UCSD-AML1 (cell line): ENCODE results near the gene TBC1D14.

Experiments
- DNase-seq: peaks from one replicate; lab custom pipeline; 2025; ENCODE audit not compliant: unreplicated experiment; lab: John Stamatoyannopoulos, UW

The TBC1D14 gene, protein sequence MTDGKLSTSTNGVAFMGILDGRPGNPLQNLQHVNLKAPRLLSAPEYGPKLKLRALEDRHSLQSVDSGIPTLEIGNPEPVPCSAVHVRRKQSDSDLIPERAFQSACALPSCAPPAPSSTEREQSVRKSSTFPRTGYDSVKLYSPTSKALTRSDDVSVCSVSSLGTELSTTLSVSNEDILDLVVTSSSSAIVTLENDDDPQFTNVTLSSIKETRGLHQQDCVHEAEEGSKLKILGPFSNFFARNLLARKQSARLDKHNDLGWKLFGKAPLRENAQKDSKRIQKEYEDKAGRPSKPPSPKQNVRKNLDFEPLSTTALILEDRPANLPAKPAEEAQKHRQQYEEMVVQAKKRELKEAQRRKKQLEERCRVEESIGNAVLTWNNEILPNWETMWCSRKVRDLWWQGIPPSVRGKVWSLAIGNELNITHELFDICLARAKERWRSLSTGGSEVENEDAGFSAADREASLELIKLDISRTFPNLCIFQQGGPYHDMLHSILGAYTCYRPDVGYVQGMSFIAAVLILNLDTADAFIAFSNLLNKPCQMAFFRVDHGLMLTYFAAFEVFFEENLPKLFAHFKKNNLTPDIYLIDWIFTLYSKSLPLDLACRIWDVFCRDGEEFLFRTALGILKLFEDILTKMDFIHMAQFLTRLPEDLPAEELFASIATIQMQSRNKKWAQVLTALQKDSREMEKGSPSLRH

DNA sequence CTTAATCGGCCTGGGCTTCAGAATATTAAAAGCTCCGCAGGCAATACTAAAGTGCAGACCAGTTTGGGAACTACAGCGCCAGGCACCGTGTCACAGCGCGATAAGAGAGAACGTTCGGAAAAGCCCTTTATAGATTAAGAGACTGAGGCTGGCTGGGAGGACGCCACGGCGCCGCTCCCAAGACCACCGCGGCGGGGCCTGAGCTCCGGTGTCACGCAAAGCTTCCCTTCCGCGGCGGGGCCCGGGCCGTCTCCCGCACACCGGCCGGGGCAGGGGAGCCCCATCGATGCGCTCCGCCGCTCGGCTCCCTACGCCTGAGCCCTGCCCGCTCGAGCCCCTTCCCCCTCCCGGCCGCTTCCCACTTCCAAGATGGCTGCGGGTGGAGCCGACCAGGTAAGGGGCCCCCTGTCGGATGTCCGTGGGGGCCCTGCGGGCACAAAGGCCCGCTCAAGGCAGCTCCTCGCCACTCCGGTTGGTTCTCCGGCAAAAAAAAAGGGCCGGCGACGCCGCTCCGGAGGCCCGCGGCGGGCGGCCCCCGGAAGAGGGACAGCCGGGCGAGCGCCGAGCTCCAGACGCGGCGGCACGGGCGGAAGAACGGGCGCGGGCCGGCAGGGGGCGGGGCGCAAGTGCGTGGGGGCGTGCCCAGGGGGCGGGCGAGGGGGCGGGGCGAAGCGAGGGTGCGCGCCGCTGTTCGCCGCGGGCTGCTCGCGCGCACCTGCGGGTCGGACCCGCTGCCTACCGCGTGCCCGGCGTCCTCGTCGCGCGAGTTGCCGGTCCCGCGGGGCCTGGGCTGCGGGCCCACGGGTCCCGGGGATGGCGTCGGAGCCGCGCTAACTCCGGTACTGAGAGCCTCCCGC is at the start of gene TBC1D14:
Gene TBC1D14, plus strand, starts transcription at position 714 of the 857 bp plus-strand sequence. CDS start 13,564 bp downstream, outside the sequence.
- DNase-seq, result peak; percentile 91

DNA sequence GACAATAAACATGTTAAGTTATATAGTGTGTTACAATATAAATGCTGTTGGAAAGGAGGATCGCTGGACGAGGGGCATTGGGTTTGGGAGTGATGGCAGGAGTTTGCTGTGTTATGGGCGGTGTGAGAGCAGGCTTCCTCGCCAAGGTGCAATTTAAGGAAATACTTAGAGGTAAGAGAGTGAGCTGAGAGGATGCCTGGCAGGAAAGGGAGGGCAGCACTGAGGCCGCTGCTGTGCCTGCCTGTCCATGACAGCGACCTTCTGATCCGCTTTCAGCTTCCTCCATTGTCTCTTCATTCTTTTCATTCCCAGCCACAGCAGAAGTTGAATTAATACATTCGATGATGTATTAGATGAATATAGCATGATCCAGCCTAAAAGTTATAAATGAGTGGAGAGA is 41.2 kb upstream of the TBC1D14 start:
- DNase-seq, result peak; percentile 35

DNA sequence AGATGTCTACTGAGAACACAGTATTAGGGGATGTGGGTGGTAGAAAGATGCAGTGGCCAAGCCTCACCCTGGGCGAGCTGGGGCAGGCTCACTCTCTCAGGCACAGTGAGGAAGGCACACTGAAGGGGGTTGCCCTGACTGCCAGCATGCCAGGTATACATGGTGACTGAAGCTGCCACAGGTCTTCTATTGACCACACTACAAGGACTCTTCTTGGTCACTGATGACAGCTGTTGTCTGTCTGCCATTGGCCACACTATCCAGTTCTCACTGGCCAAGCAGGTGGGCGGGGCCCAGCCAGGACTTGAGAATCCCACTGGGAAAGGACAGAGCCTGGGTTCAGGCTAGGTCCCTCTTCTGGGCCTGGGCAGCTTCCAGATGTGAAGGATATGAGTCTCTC is 39.7 kb upstream of the TBC1D14 start:
- DNase-seq, result no peak

DNA sequence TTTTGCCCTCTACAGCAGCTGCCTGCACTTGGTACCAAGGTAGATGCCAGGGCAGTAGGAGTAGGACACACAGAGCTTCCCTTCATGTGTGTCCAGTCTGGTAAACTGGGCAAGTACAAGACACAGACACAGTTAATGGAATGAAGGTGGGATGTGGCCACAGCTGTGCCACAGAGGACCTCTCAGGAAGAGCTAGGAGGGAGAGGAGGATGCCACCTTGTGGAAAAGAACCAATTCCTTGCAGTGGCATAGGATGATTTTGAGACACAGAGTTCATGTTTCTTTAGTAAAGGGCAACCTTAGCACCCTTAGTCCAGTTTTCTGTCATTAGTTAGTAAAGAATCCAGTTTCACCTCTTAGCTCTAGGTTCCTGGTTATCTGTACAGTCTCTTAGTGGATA is 36.3 kb upstream of the TBC1D14 start:
- no peak for DNase-seq

DNA sequence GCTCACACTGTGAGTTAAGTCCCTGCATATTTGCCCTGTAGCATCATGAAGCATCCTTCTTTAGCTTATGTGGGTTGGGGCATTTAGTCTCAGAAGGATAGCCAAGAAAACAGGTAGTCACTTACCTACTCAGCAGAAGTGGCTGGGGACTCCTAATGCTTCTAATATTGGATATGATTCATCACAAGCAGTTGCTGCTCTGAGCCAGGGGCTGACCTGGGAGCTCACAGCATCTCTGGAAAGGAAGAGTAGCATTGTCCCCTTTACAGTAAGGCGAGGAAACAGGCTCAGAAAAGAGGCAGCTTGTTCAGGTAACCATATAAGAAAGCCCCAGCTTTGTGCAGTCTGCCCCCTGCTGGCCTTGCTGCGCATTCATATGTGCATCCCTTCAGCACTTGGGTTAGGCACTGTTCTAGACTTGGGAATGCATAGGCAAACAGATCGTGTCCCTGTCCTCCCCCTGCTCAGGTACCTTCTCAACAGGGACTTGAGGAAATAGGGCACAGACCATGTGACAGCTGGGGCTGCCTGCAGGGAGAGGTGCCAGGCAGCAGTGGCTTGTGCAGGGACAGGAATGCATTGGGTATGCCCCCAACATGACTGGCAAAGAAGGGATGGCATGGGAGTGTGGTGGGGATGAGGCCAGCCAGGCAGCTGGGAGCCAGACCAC is 35.7 kb upstream of the TBC1D14 start:
- peak; percentile 70 for DNase-seq

DNA sequence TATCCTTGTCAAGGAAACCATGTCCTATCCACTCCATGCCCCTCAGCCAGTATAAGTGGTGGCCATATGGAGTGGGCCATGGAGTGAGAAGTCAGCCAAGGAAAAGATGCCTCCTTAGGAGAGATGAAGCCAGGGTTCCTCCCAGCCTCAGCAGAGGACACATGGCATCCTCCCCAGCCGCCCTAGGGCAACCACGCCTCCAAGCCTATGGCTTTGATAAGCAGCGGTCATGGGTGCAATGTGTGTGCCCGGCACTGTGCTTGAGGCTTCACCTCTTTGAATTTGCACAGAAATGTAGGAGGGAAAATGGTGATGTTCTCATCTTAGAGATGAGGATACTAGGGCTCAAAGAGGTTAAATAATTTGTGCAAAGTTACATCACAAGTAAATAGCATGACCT is 34.6 kb upstream of the TBC1D14 start:
- DNase-seq, result no peak

DNA sequence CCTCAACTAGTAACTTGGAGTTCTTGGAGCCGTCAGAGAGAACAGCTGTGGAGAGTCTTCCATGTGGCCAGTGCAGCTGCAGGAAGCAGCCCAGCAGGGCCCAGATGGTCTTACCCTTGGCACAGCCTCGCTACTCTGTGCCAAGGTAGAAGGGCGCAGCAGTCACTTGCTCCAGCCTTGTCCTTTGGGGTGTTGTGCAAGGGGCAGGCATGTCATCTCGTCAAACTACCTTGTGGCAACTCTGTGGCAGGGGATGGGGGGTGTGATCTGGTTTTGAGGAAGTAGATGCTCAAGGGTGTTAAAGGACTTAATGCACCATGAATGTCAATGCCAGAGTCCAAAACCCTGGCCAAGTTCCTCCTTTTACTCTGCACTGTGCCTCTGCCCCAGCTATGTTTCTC is 34.2 kb upstream of the TBC1D14 start:
- DNase-seq, result peak; percentile 77

DNA sequence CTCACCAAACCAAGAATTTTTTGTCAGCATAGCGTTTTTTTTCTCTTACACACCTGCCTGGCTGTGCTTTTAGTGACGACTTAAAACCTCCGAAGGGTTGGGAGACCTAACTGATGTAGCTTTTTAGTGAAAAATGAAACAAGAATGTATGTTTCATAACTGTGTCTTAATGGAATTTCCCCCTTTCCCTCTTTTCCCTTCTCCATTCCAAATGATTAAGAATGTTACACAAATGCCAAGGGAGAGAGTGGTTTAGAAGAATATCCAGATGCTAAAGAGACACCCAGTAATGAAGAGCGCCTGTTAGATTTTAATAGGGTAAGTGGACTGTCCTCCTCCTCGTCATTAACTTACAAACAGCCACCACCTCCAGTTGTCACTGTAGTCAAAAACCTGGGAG is 33.2 kb upstream of the TBC1D14 start:
- no peak for DNase-seq

DNA sequence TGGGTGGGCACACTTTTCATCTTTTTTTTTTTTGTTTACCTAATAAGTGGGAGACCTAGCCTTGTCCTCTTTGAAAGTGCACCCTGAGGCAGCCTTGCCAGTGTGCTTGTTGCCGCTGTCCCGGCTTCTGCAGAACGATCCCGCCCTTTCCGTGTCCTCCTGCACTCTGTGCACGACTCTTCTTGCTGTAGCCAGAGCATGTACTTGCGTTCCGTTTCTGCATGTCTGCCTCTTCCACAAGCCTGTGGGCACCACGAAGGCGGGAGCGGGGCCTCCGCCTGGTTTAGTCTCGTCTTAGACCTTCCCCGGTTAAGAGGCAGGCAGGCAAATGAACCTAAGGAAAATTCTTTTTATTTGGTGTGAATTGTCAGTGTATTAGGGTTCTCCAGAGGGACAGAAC is 32.6 kb upstream of the TBC1D14 start:
- no peak for DNase-seq

DNA sequence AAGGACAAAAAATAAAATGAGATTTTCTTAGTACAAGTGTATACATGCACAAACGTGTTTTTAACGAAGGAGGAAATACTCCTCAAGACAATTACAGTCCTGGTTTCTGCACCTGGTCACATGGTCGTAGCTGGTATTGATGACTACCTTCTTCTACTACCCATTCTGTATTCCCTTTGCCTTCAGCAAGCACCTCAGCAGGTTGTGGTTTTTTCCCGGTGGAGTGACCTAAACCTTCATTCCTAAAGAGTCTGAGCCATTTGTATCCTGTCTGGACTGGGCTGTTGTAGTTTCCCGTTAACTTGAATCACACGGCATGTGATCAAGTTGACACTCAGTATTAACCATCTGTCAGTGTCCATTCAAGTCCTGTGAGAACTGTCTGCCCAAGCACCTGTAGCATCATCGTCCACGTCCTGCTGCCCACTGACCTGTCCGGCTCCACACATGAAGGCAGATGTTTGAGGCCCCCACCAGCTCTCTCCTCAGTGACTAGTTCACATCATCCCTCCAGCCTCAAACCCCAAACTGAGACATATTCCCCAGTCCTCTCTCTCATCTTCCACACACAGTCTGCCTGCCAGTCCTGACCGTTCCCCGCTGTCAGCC is 31.1 kb upstream of the TBC1D14 start:
- DNase-seq, result no peak

DNA sequence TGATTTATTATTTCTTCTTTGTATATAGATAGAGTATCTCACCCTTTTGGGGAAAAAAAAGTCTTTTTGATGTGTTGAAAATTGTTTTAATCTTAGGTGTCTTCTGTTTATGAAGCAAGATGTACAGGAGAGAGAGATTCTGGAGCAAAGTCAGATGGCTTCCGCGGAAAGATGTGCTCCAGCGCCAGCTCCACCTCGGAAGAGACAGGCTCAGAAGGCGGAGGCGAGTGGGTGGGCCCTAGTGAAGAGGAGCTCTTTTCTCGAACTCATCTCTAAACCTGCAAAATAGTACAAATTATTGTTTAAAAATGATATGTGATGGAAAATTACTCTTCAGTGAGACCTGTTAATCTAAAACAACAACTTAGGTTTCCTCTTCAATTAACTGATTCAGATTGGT is 28.9 kb upstream of the TBC1D14 start:
- no peak for DNase-seq

DNA sequence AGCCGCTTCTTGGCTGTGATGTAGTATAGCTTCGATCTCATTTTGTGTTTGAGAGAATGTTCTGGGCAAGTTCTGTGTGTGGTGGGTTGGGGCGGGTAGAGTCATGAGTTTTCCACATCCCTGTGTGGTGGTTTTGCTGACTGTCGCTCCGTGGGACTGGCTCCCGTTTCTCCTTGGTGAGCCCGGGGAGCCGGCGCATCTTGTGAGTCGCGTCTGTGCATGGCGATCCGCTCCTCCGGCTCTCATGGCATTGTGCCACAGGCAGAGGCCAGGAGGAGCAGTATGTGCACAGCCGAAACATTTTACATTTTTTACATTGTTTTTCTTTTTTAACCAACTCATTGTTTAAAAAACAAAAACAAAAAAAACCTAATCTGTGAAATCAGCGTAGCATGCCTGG is 27.7 kb upstream of the TBC1D14 start:
- DNase-seq, result no peak

DNA sequence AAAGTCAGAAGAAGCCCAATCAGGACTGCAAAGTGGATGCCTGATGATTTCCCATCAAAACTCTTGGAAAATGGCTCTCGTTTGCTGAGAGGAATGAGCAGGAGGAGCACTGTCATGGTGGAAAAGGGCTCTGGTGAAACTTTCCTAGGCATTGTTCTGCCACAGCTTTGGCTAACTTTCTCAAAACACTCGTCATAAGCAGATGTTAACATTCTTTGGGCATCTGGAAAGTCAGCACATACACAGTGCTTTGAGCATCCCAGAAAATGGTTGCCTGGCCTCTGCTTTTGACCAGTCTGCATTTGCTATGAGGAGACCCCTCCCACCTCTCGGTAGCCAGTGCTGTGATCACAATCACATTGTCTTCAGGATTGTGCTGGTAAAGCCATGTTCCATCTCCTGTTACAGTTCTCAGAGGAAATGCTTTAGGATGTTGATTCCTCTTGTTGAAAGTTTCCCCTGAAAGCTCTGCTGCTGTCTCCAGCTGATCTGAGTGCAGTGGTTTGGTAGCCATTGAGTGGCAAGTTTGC is 25.2 kb upstream of the TBC1D14 start:
- DNase-seq, result no peak

DNA sequence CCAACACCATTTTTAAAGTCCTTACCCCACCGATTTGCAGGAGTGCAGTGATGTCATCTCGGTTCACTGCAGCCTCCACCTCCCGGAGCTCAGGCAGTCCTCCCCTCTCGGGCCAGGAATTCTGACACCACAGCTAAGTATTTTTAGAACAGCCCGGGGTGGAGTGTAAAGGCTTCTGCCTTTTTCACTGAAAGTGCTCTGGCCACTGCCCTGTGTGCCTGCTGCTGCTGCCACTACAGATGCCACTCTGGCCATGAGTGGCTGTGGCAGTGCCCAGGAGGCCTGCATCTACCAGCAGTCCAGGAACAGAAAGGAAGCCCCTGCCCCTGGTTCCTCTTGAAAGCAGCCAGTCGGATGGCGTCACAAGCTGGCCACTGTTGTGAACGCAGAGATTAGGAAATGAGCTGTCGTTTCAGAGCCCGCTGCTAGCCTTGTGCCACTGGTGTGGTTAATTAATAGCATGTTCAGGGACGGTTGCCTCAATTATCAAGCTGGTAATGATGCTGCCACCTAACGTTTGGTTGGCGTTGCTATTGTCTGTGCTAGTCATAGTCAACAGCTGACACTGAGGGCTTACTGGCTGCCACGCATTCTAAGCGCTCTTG is 23.6 kb upstream of the TBC1D14 start:
- DNase-seq, result peak; percentile 76

DNA sequence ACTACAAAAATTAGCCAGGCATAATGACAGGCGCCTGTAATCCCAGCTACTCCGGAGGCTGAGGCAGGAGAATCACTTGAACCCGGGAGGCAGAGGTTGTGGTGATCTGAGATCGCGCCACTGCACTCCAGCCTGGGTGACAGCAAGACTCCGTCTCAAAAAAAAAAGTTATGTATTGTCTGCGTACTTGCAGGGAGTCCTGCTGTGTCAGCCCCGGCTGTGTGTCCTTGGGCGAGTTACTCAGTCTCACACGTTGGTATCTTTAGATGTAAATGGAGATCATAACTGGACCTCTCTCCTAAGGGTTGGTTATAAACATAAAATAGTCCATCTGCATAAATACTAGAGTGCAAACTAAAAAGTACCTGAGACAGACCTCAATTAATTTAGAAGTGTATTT is 22.7 kb upstream of the TBC1D14 start:
- DNase-seq, result no peak

DNA sequence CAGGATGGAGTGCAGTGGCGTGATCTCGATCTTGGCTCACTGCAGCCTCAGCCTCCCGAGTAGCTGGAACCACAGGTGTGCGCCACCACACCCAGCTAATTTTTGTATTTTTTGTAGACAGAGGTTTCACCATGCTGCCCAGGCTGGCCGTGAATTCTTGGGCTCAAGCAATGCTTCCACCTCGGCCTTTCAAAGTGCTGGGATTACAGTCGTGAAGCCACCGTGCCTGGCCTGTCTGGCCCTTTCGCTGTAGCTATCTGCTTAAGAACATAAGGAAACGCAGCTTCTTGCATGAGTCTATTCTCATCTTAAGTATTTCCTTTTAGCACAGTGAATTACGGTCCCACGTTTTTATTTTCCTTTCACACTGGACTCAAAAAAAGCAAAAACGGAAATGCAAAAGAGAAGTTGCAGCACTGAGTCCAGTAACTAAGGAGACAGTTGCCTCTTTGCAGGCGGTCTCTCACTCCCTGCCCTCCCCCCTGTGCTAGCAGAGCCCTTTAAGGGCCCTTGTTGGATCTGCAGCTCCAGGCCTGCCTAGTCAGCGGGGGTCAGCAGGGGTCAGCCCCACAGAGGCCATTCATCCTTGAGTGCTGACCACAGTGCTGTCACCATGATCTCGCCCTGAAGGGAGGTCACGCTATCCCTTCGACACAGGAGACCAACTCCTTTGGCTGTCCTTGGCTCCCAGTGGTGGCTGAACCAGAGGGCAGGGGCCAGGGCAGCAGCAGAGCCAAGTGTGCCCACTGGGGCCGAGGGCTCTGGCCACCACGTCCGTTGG is 21.8 kb upstream of the TBC1D14 start:
- DNase-seq, result peak; percentile 56

DNA sequence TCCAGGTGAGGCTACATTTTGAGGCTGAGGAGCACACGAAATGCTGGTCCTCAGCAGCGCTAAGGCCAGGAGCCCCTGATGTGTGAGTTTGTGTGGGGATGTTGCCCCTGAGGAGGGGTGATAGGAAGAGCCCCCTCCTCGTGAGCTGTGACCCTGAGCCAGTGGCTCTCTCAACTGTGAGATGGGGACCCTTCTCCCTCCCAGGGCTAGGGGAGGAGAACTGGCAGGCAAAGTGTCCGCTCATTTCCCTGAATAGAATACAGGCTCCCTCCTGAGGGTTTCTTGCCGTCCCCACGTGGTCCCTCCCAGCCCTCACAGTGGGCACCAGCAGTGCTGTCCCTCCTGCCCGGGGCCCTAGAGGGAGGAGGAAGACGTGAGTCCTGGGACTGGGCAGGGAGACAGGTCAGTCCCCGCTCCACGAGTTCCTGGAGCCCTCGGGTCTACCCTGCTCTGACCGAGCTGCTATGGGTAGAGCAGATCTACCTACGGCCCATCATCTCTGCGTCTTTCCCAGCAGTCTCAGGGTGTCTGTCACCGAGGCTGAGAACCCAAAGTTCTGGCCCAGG is 21.0 kb upstream of the TBC1D14 start:
- DNase-seq, result no peak

DNA sequence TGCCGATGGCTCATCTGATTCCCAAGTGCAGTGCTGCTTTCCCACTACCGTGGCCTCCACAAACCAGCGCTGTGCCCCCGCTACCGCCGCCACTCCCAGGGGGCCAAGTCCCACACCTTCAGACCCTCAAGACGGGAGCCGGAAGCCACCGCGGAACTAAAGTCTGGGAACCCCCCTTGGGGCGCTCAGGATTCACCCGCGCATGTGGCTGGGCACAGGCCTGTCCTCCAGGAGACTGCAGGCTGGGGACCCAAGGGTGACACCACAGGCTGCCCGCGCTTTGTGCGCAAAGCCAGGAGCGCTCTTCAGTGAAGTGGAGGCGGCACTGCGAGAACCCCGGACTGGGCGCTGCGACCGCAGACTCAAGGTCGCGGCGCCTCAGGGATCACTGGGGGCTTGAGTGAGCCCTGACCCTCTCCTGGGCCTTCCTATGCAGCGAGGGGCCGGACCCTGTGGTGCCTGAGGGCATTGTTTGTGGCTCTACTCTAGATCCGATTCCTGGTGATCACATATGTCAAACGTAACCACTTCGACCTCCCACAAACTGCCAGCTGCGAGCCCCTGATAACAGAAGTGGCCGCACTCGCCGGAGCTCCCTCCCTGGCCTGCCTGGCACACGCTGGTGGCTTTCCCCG is 20.4 kb upstream of the TBC1D14 start:
- DNase-seq, result peak; percentile 47
